GM19324 (cell line): ENCODE measurements around the gene TTLL11.
"Not testable (repeated sequence)": the region's sequence is repeated elsewhere in the genome, so short reads cannot be mapped to it uniquely, and the experiment has no call there.

Experiments
- ATAC-seq: cut with Tn5 transposase; IDR thresholded peaks from one replicate; pipeline ENCODE4 v1.9.1; 2021; ENCODE audit warnings: mild to moderate bottlenecking, moderate library complexity; ENCODE audit not compliant: unreplicated experiment, low FRiP score

Gene TTLL11

GRCh38 chr9:122125509-122126330 lies 32.6 kb upstream of the TTLL11 start:
- no peak for ATAC-seq

- no peak for ATAC-seq
These were observed 32.0 kb upstream of the TTLL11 start for GRCh38 chr9:122125158-122125508.

DNA sequence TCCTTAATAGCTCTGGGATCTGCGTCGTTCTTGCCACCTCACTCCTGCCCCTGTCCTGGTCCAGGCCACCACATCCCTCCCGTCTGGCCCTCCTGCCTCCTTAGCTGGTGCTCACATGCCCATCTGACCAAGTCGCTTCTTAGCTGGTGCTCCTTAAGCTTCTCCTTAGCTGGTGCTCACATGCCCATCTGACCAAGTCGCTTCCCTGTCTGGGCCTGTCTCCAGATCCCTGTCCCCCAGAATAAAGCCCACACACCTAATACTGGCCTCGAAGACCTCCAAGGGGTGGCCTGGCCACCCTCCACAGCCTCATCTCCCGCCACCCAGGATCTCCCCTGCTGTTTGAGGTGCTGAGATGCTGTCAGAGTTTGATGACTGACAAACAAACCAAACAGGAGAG lies 31.4 kb upstream of the TTLL11 start:
- no peak for ATAC-seq

DNA sequence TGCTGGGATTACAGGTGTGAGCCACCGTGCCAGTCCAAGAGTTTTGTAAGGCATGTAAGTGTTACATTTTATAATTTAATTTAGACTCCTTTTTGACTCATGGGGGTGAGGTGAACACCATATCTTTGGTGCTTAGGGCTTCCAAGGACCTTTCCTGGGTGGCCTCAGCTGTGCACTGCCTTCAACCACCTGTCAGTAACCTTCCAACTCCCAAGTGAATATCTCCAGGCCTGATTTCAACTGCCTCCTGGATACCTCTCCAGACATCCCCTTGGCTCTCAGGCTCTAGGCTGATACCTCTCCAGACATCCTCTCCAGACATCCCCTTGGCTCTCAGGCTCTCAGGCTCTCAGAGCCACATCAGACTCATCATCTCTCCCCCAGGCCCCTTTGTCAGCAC lies 30.9 kb upstream of the TTLL11 start:
- no peak for ATAC-seq

- no peak for ATAC-seq
These were observed 30.0 kb upstream of the TTLL11 start for GRCh38 chr9:122122903-122123632.

DNA sequence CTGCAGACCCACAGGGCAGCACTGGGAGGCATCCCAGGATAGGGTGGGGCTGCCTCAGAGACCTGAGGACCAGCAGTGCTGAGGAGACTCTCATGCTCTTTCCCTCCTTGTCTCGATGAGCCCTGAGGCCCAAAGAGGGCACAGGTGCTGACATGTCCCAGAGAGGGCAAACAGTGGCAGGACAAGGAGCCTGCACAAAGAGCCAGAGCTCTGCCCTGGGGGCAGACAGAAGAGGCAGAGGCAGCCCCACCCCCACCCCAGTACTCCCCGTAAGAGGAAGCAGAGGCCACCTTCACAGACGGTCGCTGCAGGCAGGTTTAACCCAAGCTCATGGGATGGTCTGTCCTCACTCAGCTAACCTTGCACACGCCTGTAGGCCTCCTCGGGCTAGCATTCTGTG lies 29.4 kb upstream of the TTLL11 start:
- no peak for ATAC-seq

DNA sequence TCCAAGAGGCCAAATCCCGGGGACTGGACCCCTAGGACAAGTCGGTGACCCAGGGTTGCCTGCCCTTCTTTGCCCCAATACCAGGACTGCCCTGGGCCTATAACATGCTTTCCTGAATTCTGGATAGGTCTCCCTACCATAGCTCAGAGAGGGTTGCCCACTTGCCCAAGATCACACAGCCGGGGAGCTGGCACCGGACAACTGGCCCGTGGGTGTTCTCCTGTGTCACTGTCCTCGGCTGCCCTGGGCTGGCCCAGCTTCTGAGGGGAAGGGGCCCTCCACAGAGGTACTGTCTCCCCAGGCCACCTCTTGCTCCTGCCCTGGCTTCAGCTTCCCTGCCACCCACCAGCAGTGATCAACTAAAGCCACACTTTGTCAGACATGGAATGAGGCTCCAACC lies 28.8 kb upstream of the TTLL11 start:
- ATAC-seq, result no peak

DNA sequence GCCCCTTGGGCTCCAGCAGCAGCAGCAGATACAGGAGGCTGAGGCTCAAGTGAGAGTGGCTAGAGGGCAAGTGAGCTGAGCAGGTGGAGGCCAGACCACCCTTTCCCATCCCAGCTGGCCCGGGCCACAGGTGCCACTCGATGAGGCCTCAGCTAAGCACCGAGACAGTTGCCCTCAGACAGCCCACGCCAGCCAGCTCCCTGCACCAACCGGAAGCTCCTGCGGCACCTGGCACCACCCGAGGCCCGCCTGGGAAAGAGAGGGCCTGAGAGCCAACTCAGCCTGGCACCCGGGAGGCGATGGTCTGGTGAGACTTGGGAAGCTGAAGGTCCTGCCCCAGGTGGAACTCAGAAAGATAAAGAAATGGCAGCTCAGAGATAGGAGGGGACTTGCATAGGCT lies 28.3 kb upstream of the TTLL11 start:
- ATAC-seq, result no peak

- ATAC-seq, result no peak
These were observed 27.4 kb upstream of the TTLL11 start for GRCh38 chr9:122120316-122121071.

DNA sequence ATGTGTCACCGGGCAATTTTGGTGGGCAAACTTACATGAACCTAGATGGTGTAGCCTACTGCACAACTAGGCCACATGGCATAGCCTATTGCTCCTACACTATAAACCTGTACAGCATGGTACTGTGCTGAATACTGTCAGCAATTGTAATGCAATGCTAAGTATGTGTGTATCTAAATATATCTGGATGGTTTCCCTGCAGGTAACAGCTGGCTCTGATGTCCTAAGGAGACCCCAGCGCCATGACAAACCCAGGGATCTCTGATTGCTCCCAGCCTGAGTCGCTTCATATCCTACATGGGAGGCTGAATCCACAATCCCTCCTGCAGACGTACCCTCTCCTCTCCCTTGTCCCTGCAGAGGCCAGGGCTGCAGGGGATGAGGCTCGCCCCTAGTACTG lies 26.6 kb upstream of the TTLL11 start:
- no peak for ATAC-seq

DNA sequence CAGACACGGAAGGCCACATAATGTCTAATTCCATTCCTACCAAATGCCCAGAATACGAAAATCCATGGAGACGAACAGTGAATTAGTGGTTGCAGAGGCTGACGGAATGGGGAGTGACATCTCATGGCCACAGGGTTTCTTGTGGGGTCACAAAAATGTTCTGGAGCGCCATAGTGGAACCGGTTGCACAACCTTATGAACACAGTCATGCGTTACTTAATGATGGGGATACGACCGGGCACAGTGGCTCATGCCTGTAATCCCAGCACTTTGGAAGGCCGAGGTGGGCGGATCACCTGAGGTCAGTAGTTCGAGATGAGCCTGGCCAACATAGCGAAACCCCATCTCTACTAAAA lies 26.0 kb upstream of the TTLL11 start:
- ATAC-seq, result no peak

GRCh38 chr9:122118343-122119165 lies 25.4 kb upstream of the TTLL11 start:
- ATAC-seq, result no peak

DNA sequence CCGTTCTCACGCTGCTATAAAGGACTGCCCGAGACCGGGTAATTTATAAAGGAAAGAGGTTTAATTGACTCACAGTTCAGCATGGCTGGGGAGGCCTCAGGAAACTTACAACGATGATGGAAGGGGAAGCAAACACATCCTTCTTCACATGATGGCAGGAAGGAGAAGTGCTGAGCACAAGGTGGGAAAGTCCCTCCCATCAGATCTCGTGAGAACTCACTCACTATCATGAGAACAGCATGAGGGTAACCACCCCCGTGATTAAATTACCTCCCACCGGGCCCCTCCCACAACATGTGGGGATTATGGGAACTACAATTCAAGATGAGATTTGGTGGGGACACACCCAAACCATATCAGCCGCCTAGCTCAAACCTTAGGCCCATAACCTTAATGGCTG lies 24.1 kb upstream of the TTLL11 start:
- ATAC-seq, result not testable (repeated sequence)

- no peak for ATAC-seq
These were observed 23.5 kb upstream of the TTLL11 start for GRCh38 chr9:122116448-122117173.

- no peak for ATAC-seq
These were observed 22.9 kb upstream of the TTLL11 start for GRCh38 chr9:122116040-122116439.

DNA sequence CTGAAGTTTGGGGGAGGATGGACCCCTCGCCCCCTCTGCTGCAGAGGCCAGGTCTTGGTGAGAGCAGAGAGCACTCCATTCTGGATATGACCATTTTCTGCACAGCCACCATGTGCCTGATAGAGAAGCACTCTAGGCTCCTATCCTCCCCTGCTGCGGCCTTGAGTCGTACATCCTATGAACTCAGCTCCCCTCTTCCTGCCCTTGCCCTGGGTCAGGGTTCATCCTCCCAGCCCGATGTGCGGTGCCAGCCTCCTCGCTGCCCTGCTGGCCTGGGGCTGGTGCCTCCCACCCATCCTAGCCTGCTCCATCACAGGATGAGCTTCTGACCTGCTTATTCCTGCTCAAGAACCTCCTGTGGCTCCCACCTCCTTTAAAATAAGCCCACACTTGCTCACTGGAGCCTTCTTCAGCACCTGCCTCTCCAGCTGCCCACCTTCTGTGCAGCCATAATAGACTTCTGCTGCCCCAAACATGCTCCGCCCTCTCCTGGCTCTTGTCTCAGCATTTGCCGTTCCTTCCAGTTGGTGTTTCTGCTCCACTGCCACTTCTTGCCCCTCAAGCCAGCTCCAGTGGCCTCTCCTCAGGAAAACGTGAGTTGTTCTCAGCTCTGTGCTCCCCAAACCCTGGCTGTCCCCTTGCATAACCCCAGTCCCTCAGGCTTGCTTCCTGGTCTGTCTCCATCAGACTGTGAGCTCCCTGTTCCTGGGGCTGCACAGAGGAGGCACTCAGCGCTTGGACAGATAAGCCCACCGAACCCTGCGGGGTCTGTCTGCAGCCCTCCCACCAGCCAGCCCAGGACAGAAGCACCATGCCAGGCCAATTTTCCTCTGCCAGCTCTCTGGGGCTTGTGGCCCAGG lies 22.3 kb upstream of the TTLL11 start:
- ATAC-seq, result no peak

GRCh38 chr9:122113574-122113973 lies 20.5 kb upstream of the TTLL11 start:
- ATAC-seq, result no peak

DNA sequence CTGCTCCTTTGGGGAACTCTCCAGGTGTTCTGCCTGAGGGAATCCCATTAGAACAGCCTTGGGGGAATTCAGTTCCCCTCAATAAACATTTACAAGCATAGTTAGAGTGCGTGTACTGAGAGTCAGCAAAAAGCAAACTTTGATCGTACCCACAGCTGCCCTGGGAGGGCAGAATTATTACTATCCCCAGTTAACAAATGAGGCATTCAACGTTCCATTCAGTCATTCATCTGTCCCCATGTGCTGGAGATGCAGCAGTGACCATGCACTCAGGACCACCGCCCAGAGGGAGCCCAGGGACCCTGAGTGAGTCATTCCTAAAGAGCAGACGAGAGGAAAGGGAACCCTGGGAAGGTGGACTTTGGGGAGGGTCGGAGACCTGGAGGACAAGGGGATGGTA lies 19.1 kb upstream of the TTLL11 start:
- ATAC-seq, result no peak
